AG04450 (cell line): ENCODE measurements around the gene BRAF. TPM values are rescaled to one million over a fixed set of nuclear protein-coding genes. Genes with fewer than 3 reads are reported as not detected.

ENCODE experiments used
- CTCF ChIA-PET: fragments of 300-600, 350-600 bp; formaldehyde crosslinking; extraction: SDS; loops from one replicate; lab custom pipeline; 2022; ENCODE audit warnings: antibody characterized with exemption, inconsistent platforms; lab: Charles Lee
- POLR2A ChIA-PET: fragments of 350-600 bp; formaldehyde crosslinking; extraction: SDS; loops from one replicate; lab custom pipeline; 2021; ENCODE audit warnings: antibody characterized with exemption, inconsistent platforms; lab: Yijun Ruan, JAX
- DNase-seq: peaks from one replicate; pipeline ENCODE4 v3.0.0-alpha.2; 2011; ENCODE audit warnings: low read depth, low spot score
- H3K27ac ChIP-seq: one replicate; pipeline ENCODE4 v1.5.1; 2012; ENCODE audit warnings: low read depth, low read length, control low read depth
- H3K27me3 ChIP-seq: one replicate; pipeline ENCODE4 v1.6.0; 2012; ENCODE audit warnings: low read length; ENCODE audit not compliant: control insufficient read depth, insufficient read depth
- H3K4me3 ChIP-seq: 2 replicates; pipeline ENCODE4 v1.5.1; 2011; ENCODE audit warnings: mild to moderate bottlenecking, low read depth, low read length, control low read depth
- H3K9me3 ChIP-seq: 2 replicates; pipeline ENCODE4 v1.5.1; 2012; ENCODE audit warnings: low read length; ENCODE audit not compliant: control insufficient read depth, insufficient read depth
- CTCF ChIP-seq: IDR thresholded peaks from 2 replicates; pipeline ENCODE4 v1.5.1; 2011; ENCODE audit warnings: low read depth, low read length, control low read depth, inconsistent platforms
- polyA plus RNA-seq: library from polyadenylated mRNA; depleted of rRNA; stranded (reverse); fragments of >200 nt; gene quantifications from 2 replicates; pipeline ENCODE4 v1.2.3, GENCODE V29; 2011

Gene BRAF
- polyA plus RNA-seq, 1 experiment, result 19.3 TPM

GRCh38 chr7:140683657-140684056, 241.1 kb downstream of the BRAF start:
- ChIA-PET CTCF (interaction anchor here (0.6 kb wide), 1 partner anchor 19 kb away, joined by 3 read pairs; no protein-coding TSS in a partner anchor), POLR2A (no interaction called here)
- DNase-seq, result no peak
- TF ChIP-seq CTCF, result no peak
- Histone ChIP-seq H3K27me3 (no peaks in the 10 kb centered on the region), H3K27ac (no peak overlapping the region), H3K4me3 (no peak overlapping the region), H3K9me3 (no peaks in the 10 kb centered on the region)

- no peaks in the 10 kb centered on the region for H3K27me3 ChIP-seq
- no peak overlapping the region for H3K4me3 ChIP-seq
- H3K9me3 ChIP-seq, result no peaks in the 10 kb centered on the region
- H3K27ac ChIP-seq, result no peak overlapping the region
- no peak for DNase-seq
- TF ChIP-seq CTCF, result no peak
- ChIA-PET CTCF (interaction anchor here (0.7 kb wide), 1 partner anchor 43 kb away, joined by 3 read pairs; no protein-coding TSS in a partner anchor), POLR2A (no interaction called here)
These were observed 243.0 kb downstream of the BRAF start for GRCh38 chr7:140681766-140682165.

GRCh38 chr7:140680886-140681285, 243.8 kb downstream of the BRAF start:
- H3K27me3 ChIP-seq, result no peaks in the 10 kb centered on the region
- ChIA-PET POLR2A (no interaction called here), CTCF (interaction anchor here (0.6 kb wide), 1 partner anchor 290 kb away, joined by 8 read pairs; no protein-coding TSS in a partner anchor)
- no peak overlapping the region for H3K27ac ChIP-seq
- H3K4me3 ChIP-seq, result no peak overlapping the region
- DNase-seq, result no peak
- no peaks in the 10 kb centered on the region for H3K9me3 ChIP-seq
- TF ChIP-seq CTCF, result no peak

- no peak for TF ChIP-seq CTCF
- Histone ChIP-seq H3K9me3 (no peaks in the 10 kb centered on the region), H3K27ac (no peak overlapping the region), H3K4me3 (no peak overlapping the region), H3K27me3 (no peaks in the 10 kb centered on the region)
- CTCF ChIA-PET, result interaction anchor here (1.0 kb wide), 1 partner anchor 202 kb away, joined by 4 read pairs; no protein-coding TSS in a partner anchor
- no peak for DNase-seq
- POLR2A ChIA-PET, result interaction anchor here (0.5 kb wide), 1 partner anchor 10 kb away, joined by 3 read pairs; no protein-coding TSS in a partner anchor
These were observed 245.5 kb downstream of the BRAF start for GRCh38 chr7:140679186-140679585.

GRCh38 chr7:140678816-140679130, 246.0 kb downstream of the BRAF start:
- no peak for DNase-seq
- Histone ChIP-seq H3K27ac (no peak overlapping the region), H3K9me3 (no peaks in the 10 kb centered on the region), H3K27me3 (no peaks in the 10 kb centered on the region), H3K4me3 (no peak overlapping the region)
- no peak for TF ChIP-seq CTCF
- ChIA-PET POLR2A (no interaction called here), CTCF (no interaction called here)
